NCI-H774 (cell line): ENCODE data around the gene GPR37.

Experiments used
- DNase-seq: peaks from one replicate; lab custom pipeline; 2025; lab: John Stamatoyannopoulos, UW

GPR37 gene, protein sequence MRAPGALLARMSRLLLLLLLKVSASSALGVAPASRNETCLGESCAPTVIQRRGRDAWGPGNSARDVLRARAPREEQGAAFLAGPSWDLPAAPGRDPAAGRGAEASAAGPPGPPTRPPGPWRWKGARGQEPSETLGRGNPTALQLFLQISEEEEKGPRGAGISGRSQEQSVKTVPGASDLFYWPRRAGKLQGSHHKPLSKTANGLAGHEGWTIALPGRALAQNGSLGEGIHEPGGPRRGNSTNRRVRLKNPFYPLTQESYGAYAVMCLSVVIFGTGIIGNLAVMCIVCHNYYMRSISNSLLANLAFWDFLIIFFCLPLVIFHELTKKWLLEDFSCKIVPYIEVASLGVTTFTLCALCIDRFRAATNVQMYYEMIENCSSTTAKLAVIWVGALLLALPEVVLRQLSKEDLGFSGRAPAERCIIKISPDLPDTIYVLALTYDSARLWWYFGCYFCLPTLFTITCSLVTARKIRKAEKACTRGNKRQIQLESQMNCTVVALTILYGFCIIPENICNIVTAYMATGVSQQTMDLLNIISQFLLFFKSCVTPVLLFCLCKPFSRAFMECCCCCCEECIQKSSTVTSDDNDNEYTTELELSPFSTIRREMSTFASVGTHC

DNA sequence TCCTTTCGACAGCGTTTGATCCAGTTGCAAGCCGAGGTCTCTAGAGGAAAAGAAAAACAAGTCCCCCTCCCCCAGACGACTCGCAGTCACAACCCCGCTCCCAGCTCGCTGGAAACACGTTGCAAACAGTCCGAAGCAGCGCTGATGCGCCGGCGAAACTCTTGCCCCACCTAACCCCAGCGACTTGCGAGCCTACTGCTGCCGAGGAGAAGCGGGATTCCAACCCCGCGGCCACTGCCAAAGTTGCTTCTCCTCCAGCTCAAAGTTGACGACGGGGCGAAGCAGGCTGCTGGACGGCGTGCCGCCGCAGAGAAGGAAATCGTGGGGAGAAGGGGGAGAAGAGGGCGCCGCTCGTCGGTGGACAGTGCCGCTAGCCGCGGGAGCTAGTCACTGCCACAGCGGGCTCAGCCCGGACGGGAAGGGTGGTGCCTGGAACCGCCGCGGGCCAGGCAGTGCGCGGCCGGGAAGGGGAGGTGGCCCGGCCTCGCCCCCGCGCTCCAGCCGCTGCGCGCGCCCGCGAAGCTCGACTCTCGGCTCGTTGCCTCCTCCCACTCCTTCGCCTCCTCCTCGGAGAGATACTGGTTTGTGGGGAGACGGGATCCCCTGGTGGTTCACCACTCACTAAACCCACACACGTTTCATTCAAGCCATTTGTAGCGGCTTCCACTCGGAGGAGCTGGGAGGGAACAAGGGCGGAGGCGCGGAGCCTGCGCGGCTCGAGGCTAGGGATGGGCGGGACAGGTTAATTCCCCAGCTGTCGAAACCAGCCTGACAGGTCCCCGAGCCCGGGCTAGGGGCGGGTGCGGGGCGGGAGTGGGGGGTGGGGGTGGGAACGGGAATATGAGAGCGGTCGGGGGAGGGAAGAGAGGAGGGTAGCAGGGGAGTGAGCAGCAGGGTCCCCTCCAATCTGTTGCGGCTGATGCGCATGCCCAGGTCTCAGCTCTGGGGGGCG is at the start of gene GPR37:
Gene GPR37, minus strand, starts transcription at position 392 of the 952 bp plus-strand sequence. CDS start 816 bp downstream, outside the sequence.
- peak; percentile 64 for DNase-seq

DNA sequence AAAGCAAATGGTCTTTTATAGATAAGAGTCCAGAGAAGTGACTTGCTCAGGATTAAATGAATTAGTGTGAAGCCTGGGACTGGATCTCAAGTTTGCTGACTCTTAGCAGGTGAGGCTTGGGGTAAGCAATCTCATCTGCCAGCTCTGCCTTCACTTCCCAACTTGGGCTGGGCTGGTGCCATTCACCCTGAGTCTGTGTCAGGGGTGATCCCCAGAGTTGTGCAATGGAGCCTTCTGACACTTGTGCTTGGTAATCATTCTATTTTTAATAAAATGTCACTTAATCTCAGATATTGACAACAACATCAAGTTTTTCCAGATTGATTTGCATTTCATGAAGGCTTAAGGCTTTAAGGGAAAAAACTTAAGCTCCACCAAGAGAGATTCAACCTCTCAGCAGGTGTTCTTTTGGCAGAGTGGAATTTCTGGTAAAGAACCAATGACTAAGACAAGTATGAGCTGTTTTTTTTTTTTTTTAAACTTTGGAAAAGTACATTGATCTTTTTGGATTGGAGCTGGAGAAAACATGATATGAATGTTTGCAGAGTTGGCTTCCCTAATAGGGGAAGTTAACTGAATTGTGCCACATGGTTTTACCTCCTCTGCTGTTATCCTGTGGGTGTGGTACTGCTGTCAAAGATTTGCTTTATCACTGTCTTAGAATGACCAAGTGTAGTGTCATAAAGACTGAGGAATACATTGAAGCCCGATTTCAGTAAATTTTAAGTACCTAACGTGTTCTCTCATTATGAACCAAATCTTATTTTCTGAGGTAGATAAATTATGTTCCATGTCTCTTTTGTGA is 48.6 kb upstream of the GPR37 start:
- DNase-seq, result no peak

DNA sequence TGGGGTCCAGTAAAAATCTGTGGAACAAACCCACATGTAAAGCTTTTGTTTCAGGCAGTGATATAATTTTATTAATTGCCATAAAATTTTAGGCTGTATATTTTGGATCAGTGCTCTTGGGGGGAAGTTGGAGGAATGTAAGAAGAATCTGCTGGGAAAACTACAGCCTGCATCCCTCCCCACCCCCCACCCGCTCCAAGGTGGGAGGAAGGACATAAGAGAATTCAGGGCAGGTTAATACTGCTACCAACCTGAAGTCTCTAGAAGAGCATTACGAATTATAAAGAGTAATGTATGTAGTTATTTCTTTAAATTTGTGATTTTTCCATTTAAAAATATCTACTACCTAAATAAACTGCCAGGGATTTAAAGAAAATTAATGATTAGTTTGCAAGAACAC is 47.2 kb upstream of the GPR37 start:
- DNase-seq, result no peak

DNA sequence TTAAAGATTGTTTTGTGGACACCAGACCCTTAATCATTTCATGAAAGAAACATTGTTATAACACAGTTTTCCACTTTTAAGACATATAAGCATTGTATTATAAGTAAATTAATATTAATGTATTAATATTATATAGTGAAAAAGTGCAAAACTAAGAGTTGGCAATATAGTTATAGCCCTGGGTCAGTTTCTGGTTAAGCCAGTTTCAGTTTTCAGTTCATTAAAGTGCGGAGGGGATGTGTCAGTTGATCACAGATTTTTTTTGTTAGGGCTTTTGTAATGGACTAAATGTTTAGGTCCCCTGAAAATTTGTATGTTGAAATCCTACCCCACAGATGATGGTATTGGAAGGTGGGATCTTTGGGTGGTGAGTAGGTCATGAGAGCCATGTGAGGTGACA is 45.7 kb upstream of the GPR37 start:
- DNase-seq, result no peak

DNA sequence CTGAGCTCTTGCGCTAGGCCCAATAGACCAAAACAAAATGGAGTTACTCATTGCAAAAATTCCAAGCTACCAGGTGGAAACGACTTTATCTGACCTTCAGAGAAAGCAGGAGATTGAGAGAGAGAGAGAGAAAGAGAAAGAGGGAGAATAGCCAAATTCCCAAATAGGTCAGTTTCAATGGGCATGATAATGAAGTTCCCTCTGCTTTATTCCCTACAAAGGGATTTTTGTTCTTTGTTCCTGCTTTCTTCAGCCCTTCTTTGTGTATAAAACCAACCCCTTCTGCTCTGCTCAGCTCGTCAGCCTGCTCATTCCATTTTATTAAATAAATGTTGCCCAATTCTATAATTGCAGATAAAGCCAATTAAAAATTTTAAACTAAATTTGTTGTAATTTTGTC is 45.0 kb upstream of the GPR37 start:
- DNase-seq, result no peak

DNA sequence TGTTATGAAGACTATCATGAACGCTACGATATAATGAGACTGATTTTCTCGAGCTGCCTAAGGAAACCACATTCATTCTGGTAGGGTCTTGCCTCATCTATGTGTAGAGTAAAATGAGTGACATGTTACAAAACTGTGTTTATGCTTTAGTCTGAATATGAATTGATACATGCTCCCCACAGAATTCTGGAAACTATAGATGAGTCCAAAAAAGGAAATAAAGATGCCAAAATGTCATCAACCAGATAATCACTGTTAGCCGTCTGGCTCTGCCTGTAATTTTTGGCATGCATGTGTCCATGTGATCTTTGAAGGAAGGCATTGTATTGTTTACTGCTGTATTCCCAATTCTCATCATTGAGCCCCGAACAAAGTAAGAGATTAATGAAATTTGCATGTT is 42.6 kb upstream of the GPR37 start:
- DNase-seq, result no peak

DNA sequence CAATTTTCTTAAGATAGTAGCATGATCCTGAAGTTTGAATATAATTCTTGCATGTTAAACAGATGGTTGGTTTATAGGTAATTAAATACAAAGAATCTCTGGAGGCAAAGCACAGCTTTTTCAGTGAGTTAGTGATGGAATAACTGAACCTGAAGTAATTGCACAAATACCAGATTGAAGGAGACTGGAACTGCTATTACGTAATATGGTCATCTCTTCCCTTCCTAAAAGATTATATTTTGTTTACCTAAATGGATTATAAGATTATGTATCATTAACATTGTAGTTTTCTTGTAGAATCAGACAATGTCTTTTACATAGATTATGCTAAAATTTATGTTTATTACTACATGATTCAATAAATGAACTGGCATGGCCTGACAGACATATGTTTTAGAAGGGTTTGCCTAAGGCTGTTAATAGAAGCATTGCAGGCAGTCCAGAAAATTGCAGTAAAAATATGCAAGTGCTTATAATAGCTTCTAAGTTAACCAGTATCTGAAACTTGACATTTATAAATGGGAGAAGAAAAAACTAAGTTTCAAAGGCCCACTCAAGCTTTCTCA is 35.8 kb upstream of the GPR37 start:
- DNase-seq, result no peak

DNA sequence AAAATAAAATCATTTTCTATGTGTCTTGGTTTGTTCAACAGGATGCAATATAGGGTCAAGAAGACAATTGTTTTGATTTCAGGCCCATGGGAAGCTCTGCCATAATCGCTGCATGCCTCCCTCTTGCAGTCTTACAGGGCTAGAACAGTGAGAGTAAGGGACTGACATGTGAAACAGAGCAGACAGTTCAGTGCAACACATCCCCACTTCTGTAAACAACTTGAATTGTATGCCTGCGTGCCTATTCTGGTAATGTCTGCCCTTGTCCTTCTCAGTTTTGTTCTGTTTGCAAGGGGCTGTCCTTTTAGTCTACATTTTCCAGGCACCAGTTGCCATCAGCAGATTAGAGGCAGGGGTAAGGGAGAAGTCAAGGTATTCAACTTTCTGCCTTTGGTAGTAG is 34.8 kb upstream of the GPR37 start:
- no peak for DNase-seq

DNA sequence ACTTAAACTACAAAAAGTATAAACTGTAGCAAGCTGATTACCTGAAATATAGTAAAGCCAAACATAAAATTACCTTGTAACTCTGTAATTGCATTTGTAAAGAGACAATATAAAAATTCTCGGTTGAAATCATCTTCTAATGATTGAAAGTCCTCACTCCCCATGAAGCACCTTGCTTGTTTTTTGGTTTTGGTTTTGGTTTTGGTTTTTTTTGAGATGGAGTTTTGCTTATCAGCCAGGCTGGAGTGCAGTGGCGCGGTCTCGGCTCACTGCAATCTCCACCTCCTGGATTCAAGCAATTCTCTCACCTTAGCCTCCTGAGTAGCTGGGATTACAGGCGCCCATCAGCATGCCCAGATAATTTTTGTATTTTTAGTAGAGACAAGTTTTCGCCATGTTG is 33.9 kb upstream of the GPR37 start:
- no peak for DNase-seq

DNA sequence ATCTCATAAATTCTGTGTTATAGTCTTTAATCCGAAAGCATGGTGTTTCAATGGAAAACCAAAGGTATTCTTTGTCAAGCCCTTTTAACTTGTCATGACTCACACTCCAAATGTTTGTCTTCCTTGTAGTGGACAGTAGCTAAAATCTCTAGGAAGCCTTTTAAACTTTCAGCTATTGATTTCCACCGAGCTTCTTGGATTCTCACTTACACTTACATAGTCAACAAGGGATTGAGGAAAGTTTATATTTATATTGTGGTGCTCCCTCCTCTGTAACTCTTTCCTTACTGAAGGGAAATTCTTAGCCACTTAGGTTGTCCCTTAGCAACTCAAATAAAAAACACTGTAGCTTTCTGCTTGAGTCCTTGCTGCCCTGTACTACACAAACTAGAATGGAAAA is 31.2 kb upstream of the GPR37 start:
- DNase-seq, result no peak

DNA sequence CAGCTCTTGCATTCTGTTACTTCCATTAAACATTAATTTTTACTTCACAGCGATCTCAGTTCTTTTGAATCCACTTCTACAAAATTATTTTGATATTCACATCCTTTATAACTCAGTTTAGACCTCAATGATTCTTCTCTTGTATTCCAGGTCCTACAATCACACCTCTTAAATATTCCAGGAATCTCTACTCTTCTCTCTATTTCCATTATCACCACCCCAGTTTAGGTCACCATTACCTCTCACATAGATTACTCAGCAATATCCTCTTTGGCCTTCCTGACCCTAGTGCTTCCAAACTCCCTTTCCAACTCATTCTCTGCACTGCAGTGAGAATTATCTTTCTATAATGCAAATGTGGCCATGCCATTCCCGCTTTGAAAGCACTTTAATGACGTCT is 27.1 kb upstream of the GPR37 start:
- DNase-seq, result no peak

DNA sequence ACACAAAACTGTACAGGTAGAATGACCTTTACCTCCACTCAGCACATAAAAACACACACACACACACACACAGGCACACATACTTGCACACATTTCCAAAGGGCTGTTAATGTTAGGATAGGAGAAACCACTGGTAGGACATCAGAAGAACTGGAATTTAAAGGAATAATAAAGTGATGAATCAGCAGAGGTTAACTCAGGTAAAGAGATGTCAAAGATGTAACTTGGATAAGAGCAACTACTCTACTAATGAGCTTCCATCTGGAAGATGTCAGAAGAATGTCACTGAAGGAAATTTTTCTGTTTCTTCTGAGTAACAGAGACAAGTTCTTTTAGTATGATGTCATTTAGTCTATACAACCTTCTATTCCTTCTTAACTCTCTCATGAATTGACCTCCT is 26.4 kb upstream of the GPR37 start:
- DNase-seq, result no peak

DNA sequence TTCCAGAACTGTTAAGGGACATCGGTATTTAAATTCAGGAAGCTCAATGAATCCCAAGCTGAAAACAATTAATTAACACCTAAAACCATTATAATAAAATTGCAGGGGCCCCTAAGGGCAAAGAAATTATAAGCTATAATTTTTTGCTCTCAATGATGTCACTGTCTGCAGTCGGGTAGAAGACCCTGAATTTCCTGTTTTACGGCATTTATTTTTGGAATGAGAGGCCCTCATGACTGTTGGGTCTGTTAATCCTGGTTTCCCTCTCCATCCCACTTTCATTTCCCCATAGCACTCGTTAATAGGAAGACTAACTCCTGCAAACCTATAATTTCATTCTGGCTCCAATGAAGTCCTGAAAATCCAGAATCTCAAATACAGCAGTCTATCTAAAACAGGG is 25.8 kb upstream of the GPR37 start:
- no peak for DNase-seq

DNA sequence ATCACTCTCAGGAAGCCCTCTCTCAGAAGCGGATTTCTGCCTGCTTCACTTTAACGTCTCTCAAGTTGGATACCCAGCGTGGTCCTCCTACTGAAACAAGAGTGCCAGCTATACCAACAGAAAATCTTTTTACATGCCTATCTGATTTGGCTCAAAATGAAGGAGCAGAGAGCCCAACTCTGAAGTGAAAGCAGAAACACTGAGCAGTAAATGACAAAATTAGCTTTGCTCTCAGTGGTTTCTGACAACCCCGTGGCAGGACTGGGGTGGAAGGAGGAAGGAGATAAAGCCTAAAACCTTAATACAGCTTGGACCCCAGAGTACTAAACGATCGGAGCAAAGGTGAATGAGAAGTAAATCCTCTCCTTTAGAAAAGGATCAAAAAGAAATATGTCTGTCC is 25.1 kb upstream of the GPR37 start:
- no peak for DNase-seq

DNA sequence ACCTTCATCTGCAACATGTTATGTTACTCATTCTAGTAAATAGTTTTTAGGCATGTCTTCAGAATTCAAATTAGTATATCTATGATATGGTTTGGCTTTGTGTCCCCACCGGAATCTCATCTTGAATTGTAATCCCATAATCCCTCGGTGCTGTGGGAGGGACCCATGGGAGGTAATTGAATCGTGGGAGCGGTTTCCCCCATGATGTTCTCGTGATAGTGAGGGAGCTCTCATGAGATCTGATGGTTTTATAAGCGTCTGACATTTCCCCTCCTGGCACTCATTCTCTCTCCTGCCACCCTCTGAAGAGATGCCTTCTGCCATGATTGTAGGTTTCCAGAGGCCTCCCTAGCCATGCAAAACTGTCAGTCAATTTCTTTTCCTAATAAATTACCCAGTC is 20.4 kb upstream of the GPR37 start:
- no peak for DNase-seq

DNA sequence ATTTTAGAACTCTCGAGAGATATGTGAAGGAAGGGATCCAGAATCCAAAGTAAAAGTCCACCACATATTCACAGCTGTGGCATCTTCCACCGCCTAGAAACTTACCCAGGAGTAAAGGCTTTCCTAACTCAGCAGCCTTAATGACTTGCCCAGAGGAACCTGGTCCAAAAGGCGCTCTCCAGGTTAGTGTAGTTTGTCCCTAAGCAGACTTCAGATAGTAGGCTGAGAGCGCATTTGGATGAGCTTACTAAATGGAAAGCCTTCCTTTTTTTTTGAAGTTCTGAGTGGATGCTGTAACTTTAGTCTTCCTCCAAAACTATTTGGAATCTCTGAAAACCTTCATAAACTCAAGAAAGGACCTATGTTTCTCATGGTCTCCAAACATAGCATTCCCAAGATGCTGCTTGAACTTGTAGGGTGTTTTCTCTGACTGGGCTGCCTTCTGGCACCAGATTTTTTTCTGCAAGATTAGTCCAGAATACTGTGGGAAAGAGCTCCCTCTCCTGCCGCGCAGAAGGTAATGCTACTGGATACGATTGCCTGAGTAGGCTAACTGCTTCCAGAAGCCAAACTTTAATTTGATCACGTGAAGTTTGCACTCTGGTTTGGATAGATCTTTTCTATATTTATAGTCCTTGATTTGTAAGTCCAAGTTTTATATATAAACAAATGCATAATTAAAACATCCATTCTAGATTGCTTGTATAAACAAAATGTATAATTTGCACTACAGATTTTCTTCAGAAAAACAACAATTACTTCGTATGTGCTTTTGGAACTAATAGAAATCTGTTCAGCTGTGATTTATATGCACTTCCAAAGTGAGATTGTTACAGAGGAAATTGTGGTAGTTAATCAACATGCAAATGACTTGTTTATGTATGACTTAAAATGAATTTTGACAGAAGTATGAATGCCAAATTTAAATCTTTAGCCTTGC is 19.6 kb upstream of the GPR37 start:
- DNase-seq, result peak; percentile 30

DNA sequence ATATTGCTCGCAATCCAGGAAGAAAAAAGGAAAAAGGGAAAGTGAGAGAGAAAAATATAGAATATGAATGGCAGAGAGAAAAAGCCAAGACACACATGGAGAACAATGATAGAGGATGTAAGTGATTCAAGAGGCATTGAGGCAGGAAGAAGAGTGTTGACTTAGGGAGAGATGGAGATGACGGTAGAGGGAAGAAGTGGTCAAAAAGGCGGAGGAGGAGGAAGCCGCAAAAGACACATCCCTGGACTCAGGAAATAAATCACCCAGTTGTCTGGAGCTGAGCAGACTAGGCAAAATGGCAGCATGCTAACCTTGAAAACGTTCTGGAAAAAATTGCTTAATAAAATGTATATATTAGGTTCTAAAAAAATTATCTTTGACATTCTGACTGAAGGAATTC is 17.7 kb upstream of the GPR37 start:
- DNase-seq, result no peak

DNA sequence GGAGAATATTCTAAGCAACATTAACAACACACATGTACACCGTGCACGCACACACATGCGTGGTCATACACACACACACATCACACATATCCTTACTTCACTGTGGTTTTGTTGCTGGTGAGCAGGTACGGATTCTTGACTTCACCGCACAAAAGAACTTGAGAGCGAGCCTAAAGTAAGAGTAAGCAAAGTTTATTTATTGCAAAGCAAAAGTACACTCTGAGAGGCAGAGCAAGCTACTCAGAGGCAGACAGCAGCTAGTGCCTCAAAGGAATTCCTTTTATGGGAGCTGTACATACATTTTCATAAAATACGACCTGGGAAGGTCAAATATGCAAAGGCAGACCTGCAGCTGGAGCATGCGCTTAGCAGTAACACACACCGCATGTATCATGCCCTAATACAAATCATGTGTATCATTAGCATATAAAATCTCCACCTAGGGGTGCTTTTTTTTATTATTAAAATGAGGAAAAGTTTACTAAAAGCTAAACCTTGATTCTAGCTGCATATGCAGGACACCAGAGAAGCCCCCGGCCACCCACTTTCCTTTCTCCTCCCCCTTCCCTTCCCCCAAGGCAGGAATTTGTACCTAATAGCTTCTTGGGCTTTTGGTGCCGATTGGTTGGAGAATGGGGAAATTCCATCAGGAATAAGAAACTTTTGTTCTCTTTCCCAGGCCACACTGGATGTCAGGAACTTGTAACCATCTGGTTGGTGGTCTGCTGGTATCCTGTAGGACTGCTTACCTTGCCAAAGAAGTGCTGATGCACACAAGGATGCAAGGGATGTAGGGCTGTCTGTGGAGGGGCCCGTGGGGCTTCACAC is 16.5 kb upstream of the GPR37 start:
- no peak for DNase-seq

DNA sequence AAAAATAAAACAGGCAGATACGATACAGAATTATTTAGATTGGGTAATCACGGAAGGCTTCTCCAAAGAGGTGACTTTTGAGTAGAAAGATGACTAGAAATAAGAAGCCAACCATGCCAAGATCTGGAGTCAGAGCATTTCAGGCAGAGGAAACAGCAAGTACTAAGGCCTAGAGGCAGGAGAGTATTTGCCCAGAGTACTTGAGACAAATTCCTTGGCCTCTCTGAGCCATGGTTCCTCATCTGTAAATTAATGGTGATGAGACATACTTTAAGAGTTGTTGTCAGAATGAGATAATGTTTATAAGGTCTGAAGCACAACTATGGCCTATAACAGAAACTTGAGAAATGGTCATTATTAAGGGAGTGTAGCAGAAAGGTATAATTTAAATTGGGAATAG is 15.8 kb upstream of the GPR37 start:
- no peak for DNase-seq

DNA sequence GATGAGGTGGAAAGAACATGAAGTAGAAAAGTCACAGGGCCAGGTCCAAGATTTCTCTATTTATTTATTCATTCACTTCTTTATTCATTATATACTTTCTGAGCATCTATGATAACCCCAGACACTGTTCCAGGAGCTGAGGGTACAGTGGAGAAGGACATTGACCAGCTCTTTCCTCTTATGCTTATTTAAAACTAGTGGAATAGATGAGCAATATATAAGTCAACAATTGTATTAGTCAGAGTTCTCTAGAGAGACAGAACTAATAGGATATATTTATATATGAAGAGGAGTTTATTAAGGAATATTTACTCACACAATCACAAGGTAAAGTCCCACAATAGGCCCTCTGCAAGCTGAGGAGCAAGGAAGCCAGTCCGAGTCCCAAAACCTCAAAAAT is 15.0 kb upstream of the GPR37 start:
- no peak for DNase-seq
